Spleen (tissue), 11 donors: ENCODE data around the gene LRRK1. TPM values are rescaled to one million over a fixed set of nuclear protein-coding genes. Genes with fewer than 3 reads are reported as not detected.

Experiments used
- DNase-seq: peaks from one replicate; pipeline ENCODE4 v3.0.0-alpha.2; 2020
- H3K27ac ChIP-seq, 8 donors: fragments of 200-600 bp; sonication (generic) in 7 of 8; 1 replicate in 4 of 8; 2 replicates in 4 of 8; pipeline versions ENCODE4 v1.5.0 to v1.8.0; 2016 to 2021; ENCODE audit warnings: inconsistent platforms in 4 of 8, mild to moderate bottlenecking in 4 of 8, moderate library complexity in 1 of 8
- H3K27me3 ChIP-seq, 7 donors: fragments of 200-600 bp; sonication (generic) in 6 of 7; replicated peaks in 1 of 7; 1 replicate in 4 of 7; 2 replicates in 3 of 7; pipeline versions ENCODE4 v1.5.0 to v1.8.0; 2016 to 2021; ENCODE audit warnings: inconsistent platforms in 3 of 7, mild to moderate bottlenecking in 1 of 7
- H3K36me3 ChIP-seq, 6 donors: fragments of 200-600 bp; sonication (generic) in 5 of 6; 1 replicate in 4 of 6; 2 replicates in 2 of 6; pipeline versions ENCODE4 v1.5.0 to v1.8.0; 2016 to 2021; ENCODE audit warnings: inconsistent platforms in 2 of 6
- H3K4me1 ChIP-seq, 6 donors: fragments of 200-600 bp; sonication (generic) in 5 of 6; 1 replicate in 3 of 6; 2 replicates in 3 of 6; pipeline versions ENCODE4 v1.5.0 to v1.8.0; 2016 to 2021; ENCODE audit warnings: inconsistent platforms in 3 of 6
- H3K4me3 ChIP-seq, 8 donors: fragments of 200-600 bp; sonication (generic) in 7 of 8; 1 replicate in 4 of 8; 2 replicates in 4 of 8; pipeline versions ENCODE4 v1.5.0 to v1.8.0; 2016 to 2021; ENCODE audit warnings: inconsistent platforms in 4 of 8, mild to moderate bottlenecking in 4 of 8, moderate library complexity in 2 of 8
- H3K9me3 ChIP-seq, 8 donors: fragments of 200-600 bp; sonication (generic) in 7 of 8; 1 replicate in 4 of 8; 2 replicates in 4 of 8; pipeline versions ENCODE4 v1.5.0 to v1.8.0; 2016 to 2021; ENCODE audit warnings: inconsistent platforms in 4 of 8
- CTCF ChIP-seq, 11 experiments: fragments of 200-600 bp in 7 of 11; fragments of 450-650 bp in 4 of 11; sonication (generic) in 4 of 11; IDR thresholded peaks in 8 of 11; conservative IDR thresholded peaks in 3 of 11; 1 replicate in 7 of 11; 2 replicates in 4 of 11; pipeline versions ENCODE4 v1.4.0 to v1.8.0; 2016 to 2021; ENCODE audit warnings: antibody characterized with exemption in 11 of 11, inconsistent platforms in 4 of 11, mild to moderate bottlenecking in 1 of 11
- POLR2A ChIP-seq, 3 donors: fragments of 450-650 bp; IDR thresholded peaks; one replicate each; pipeline ENCODE4 v1.5.1; 2017; ENCODE audit warnings: antibody characterized with exemption in 3 of 3, mild to moderate bottlenecking in 1 of 3
- POLR2AphosphoS5 ChIP-seq, 3 donors: sonication (generic); formaldehyde crosslinking; IDR thresholded peaks; one replicate each; pipeline ENCODE4 v1.5.1; 2017; ENCODE audit warnings: antibody characterized with exemption in 3 of 3
- WGBS, 5 donors: extraction: QIAGEN DNeasy Blood & Tissue Kit in 3 of 5; methylation state at CpG; one replicate each; pipeline versions ENCODE4 v1.1.5 to v1.1.7; 2013 to 2018; 5-methylcytosine and 5-hydroxymethylcytosine counted together
- intact Hi-C: fragments of 100-400 bp; cut with DNase I; formaldehyde crosslinking; loops from one replicate; pipeline ENCODE4 v1.15.0; 2023; ENCODE audit warnings: low total_unique reads
- polyA plus RNA-seq, 3 donors: library from polyadenylated mRNA; stranded (reverse); fragments of 200-250 nt; gene quantifications; one replicate each; pipeline ENCODE4 v1.2.1, GENCODE V29; 2013
- total RNA-seq, 7 donors: library from RNA; depleted of rRNA in 3 of 7; stranded (reverse); fragments of >200 nt in 3 of 7; fragmentation: NEBNext Ultra II Directional in 4 of 7; extraction: Animal tissue kit (Norgen Biotek cat#: 25700) in 4 of 7; gene quantifications; one replicate each; pipeline versions ENCODE4 v1.1.0 to v1.2.1, GENCODE V29; 2016 to 2021
- donor health status: healthy with polysubstance abuse.
- donor health status: DM: no; HTN: no; CAD: no; lungs with moderate emphysema.
- donor health status: DM: no; HTN: no; CAD: no.
- donor health status: Bipolar disorder and iron deficiency.
- donor health status: healthy.
- donor health status: DM: no; HTN: no; CAD: no.
- donor health status: DM: yes; HTN: yes; CAD: no.

LRRK1 gene
- total and polyA plus RNA-seq, 10 donors = 12.0 to 60.2 (median 48.8) TPM

- TF ChIP-seq POLR2A (IDR thresholded peaks at IDR 0.05) (no peak), CTCF (IDR thresholded peaks at IDR 0.05 in 8 of 11, conservative IDR thresholded peaks at IDR 0.05 in 3 of 11) (no peak), POLR2AphosphoS5 (IDR thresholded peaks at IDR 0.05) (no peak)
- no peaks in the 10 kb centered on the region for H3K9me3 ChIP-seq
- no peaks in the 10 kb centered on the region for H3K27me3 ChIP-seq
- intact Hi-C loops = no loop called here
- H3K36me3 ChIP-seq = peaks cover 0 to 66% (median 8%) of the 10 kb centered on the region in 6 donors
- WGBS, 5 donors = 89 to 95% (median 92%) methylated on average over 13 of the region's 13 CpGs
- peaks cover 3 to 88% (median 55%) of the 10 kb centered on the region in 6 donors for H3K4me1 ChIP-seq
- no peak overlapping the region for H3K4me3 ChIP-seq
- DNase-seq = no peak
- peak overlapping the region in 2 of 8 donors; percentile 4 to 84 for H3K27ac ChIP-seq
Measured at GRCh38 chr15:100928632-100929280, 9.6 kb downstream of the LRRK1 start.

- intact Hi-C loops = no loop called here
- TF ChIP-seq POLR2AphosphoS5 (IDR thresholded peaks at IDR 0.05) (peak; percentile 17 to 51 (median 26)), POLR2A (IDR thresholded peaks at IDR 0.05) (no peak)
- H3K27me3 ChIP-seq = no peaks in the 10 kb centered on the region
- H3K4me3 ChIP-seq = no peak overlapping the region
- no peaks in the 10 kb centered on the region for H3K9me3 ChIP-seq
- H3K4me1 ChIP-seq = peaks cover 3 to 88% (median 55%) of the 10 kb centered on the region in 6 donors
- H3K27ac ChIP-seq = peak overlapping the region in 3 of 8 donors; percentile 4 to 27 (median 9)
- DNase-seq = no peak
- 48 to 60% (median 55%) methylated on average over 5 to 6 of the region's 6 CpGs for WGBS, 5 donors
- peaks cover 0 to 57% (median 5%) of the 10 kb centered on the region in 6 donors for H3K36me3 ChIP-seq
Measured at GRCh38 chr15:100929641-100930042, 10.5 kb downstream of the LRRK1 start.

GRCh38 chr15:100930306-100930848 lies 11.2 kb downstream of the LRRK1 start:
- no peak for TF ChIP-seq POLR2A (IDR thresholded peaks at IDR 0.05)
- TF ChIP-seq POLR2AphosphoS5 (IDR thresholded peaks at IDR 0.05) = no peak
- H3K27ac ChIP-seq = peak overlapping the region in 2 of 8 donors; percentile 25 to 27
- peaks cover 0 to 50% (median 3%) of the 10 kb centered on the region in 6 donors for H3K36me3 ChIP-seq
- intact Hi-C loops = no loop called here
- peaks cover 3 to 95% (median 61%) of the 10 kb centered on the region in 6 donors for H3K4me1 ChIP-seq
- DNase-seq = no peak
- H3K4me3 ChIP-seq = no peak overlapping the region
- 89 to 98% (median 91%) methylated on average over 4 of the region's 4 CpGs for WGBS, 5 donors
- no peaks in the 10 kb centered on the region for H3K9me3 ChIP-seq
- no peaks in the 10 kb centered on the region for H3K27me3 ChIP-seq

GRCh38 chr15:100931143-100931890 lies 12.2 kb downstream of the LRRK1 start:
- H3K4me1 ChIP-seq = peaks cover 3 to 86% (median 61%) of the 10 kb centered on the region in 6 donors
- H3K4me3 ChIP-seq = no peak overlapping the region
- no peaks in the 10 kb centered on the region for H3K27me3 ChIP-seq
- peak overlapping the region in 4 of 8 donors; percentile 25 to 65 (median 62) for H3K27ac ChIP-seq
- no peak for TF ChIP-seq POLR2A (IDR thresholded peaks at IDR 0.05)
- no peak for TF ChIP-seq CTCF (IDR thresholded peaks at IDR 0.05 in 8 of 11, conservative IDR thresholded peaks at IDR 0.05 in 3 of 11)
- peak in 2 of 3 donors; percentile 37 for TF ChIP-seq POLR2AphosphoS5 (IDR thresholded peaks at IDR 0.05)
- H3K36me3 ChIP-seq = peaks cover 0 to 40% (median 0%) of the 10 kb centered on the region in 6 donors
- WGBS, 5 donors = 76 to 86% (median 79%) methylated on average over 11 to 15 of the region's 15 CpGs
- intact Hi-C loops = no loop called here
- no peak for DNase-seq
- H3K9me3 ChIP-seq = no peaks in the 10 kb centered on the region
